ENCODE measurements around the gene UBN1.

UBN1 gene

GRCh38 chr16:4803401-4803844 lies 43.9 kb upstream of the UBN1 start:
- Histone ChIP-seq H3K9ac (ENCODE audit: low read length) (peak overlapping the region; percentile 65; the same call in 1 of the 2 replicates), H3K4me3 (ENCODE audit: low read depth, low read length, poor library complexity, severe bottlenecking) (peak overlapping the region; percentile 80), H3K9me2 (ENCODE audit: low read depth, low read length) (no peaks in the 10 kb centered on the region), H2AFZ (ENCODE audit: low read length) (no peak overlapping the region), H3K4me2 (ENCODE audit: low read length) (peak overlapping the region; percentile 85), H3K36me3 (ENCODE audit: insufficient read depth, low read length) (peaks cover 21% of the 10 kb centered on the region), H3F3A (ENCODE audit: insufficient read depth, low read length) (no peaks in the 10 kb centered on the region), H3K27me3 (ENCODE audit: insufficient read depth, low read length) (no peaks in the 10 kb centered on the region), H3K27ac (ENCODE audit: low read depth, low read length, poor library complexity, severe bottlenecking) (peak overlapping the region; percentile 31), H3K9me3 (ENCODE audit: low read length) (no peaks in the 10 kb centered on the region), H4K20me1 (ENCODE audit: insufficient read depth, low read length) (no peaks in the 10 kb centered on the region), H3K79me2 (ENCODE audit: insufficient read depth, low read length) (no peaks in the 10 kb centered on the region), H3K4me1 (ENCODE audit: insufficient read depth, low read length, severe bottlenecking) (peaks cover 16% of the 10 kb centered on the region)
- TF ChIP-seq EZH2 (IDR thresholded peaks at IDR 0.05; ENCODE audit: borderline replicate concordance, low read length) (no peak), CTCF (IDR thresholded peaks at IDR 0.05; ENCODE audit: low read length) (no peak)

- Histone ChIP-seq H3K27me3 (ENCODE audit: insufficient read depth, low read length) (no peaks in the 10 kb centered on the region), H4K20me1 (ENCODE audit: insufficient read depth, low read length) (no peaks in the 10 kb centered on the region), H3K4me1 (ENCODE audit: insufficient read depth, low read length, severe bottlenecking) (peaks cover 16% of the 10 kb centered on the region), H3K9ac (ENCODE audit: low read length) (no peak overlapping the region), H3K9me3 (ENCODE audit: low read length) (no peaks in the 10 kb centered on the region), H2AFZ (ENCODE audit: low read length) (no peak overlapping the region), H3K9me2 (ENCODE audit: low read depth, low read length) (no peaks in the 10 kb centered on the region), H3F3A (ENCODE audit: insufficient read depth, low read length) (no peaks in the 10 kb centered on the region), H3K79me2 (ENCODE audit: insufficient read depth, low read length) (no peaks in the 10 kb centered on the region), H3K36me3 (ENCODE audit: insufficient read depth, low read length) (peaks cover 27% of the 10 kb centered on the region), H3K27ac (ENCODE audit: low read depth, low read length, poor library complexity, severe bottlenecking) (peak overlapping the region; percentile 2), H3K4me2 (ENCODE audit: low read length) (no peak overlapping the region), H3K4me3 (ENCODE audit: low read depth, low read length, poor library complexity, severe bottlenecking) (no peak overlapping the region)
- TF ChIP-seq EZH2 (IDR thresholded peaks at IDR 0.05; ENCODE audit: borderline replicate concordance, low read length) (no peak), CTCF (IDR thresholded peaks at IDR 0.05; ENCODE audit: low read length) (no peak)
Measured at GRCh38 chr16:4803898-4804762, 43.2 kb upstream of the UBN1 start.

- H3K79me2 ChIP-seq (ENCODE audit: insufficient read depth, low read length) = no peaks in the 10 kb centered on the region
- no peak for TF ChIP-seq EZH2 (IDR thresholded peaks at IDR 0.05; ENCODE audit: borderline replicate concordance, low read length)
- no peak for TF ChIP-seq CTCF (IDR thresholded peaks at IDR 0.05; ENCODE audit: low read length)
- H2AFZ ChIP-seq (ENCODE audit: low read length) = no peak overlapping the region
- no peak overlapping the region for H3K4me2 ChIP-seq (ENCODE audit: low read length)
- no peak overlapping the region for H3K9ac ChIP-seq (ENCODE audit: low read length)
- H3K4me3 ChIP-seq (ENCODE audit: low read depth, low read length, poor library complexity, severe bottlenecking) = no peak overlapping the region
- H3K27ac ChIP-seq (ENCODE audit: low read depth, low read length, poor library complexity, severe bottlenecking) = no peak overlapping the region
- H3K36me3 ChIP-seq (ENCODE audit: insufficient read depth, low read length) = peaks cover 36% of the 10 kb centered on the region
- H3K27me3 ChIP-seq (ENCODE audit: insufficient read depth, low read length) = no peaks in the 10 kb centered on the region
- no peaks in the 10 kb centered on the region for H4K20me1 ChIP-seq (ENCODE audit: insufficient read depth, low read length)
- no peaks in the 10 kb centered on the region for H3K9me3 ChIP-seq (ENCODE audit: low read length)
- H3K9me2 ChIP-seq (ENCODE audit: low read depth, low read length) = no peaks in the 10 kb centered on the region
- H3K4me1 ChIP-seq (ENCODE audit: insufficient read depth, low read length, severe bottlenecking) = peaks cover 16% of the 10 kb centered on the region
- no peaks in the 10 kb centered on the region for H3F3A ChIP-seq (ENCODE audit: insufficient read depth, low read length)
Measured at GRCh38 chr16:4805231-4805630, 42.0 kb upstream of the UBN1 start.

All from OCI-LY1 (cell line).